H9 (cell line): Measurements from ENCODE around the gene CDK15. TPM values are rescaled to one million over a fixed set of nuclear protein-coding genes. Genes with fewer than 3 reads are reported as not detected.

Experiments
- DNase-seq: peaks from one replicate; pipeline ENCODE4 v3.0.0-alpha.2; 2017
- H2AFZ ChIP-seq: one replicate; pipeline ENCODE4 v1.6.1; 2013; ENCODE audit warnings: mild to moderate bottlenecking, low read length, control low read depth, moderate library complexity
- H2AK5ac ChIP-seq: 2 replicates; pipeline ENCODE4 v1.6.1; 2013; ENCODE audit warnings: low read length, control low read depth, mixed read lengths; ENCODE audit not compliant: insufficient read length
- H2BK120ac ChIP-seq: one replicate; pipeline ENCODE4 v1.6.1; 2013; ENCODE audit warnings: low read depth, mild to moderate bottlenecking, low read length, control low read depth, inconsistent platforms; ENCODE audit not compliant: poor library complexity, severe bottlenecking
- H2BK12ac ChIP-seq: 2 replicates; pipeline ENCODE4 v1.6.1; 2013; ENCODE audit warnings: low read length, control low read depth, mixed read lengths, low read depth; ENCODE audit not compliant: insufficient read length
- H2BK15ac ChIP-seq: 2 replicates; pipeline ENCODE4 v1.6.1; 2013; ENCODE audit warnings: low read depth, low read length, control low read depth
- H2BK20ac ChIP-seq: one replicate; pipeline ENCODE4 v1.6.1; 2013; ENCODE audit warnings: low read depth, mild to moderate bottlenecking, low read length, control low read depth, inconsistent platforms; ENCODE audit not compliant: poor library complexity, severe bottlenecking
- H2BK5ac ChIP-seq: 2 replicates; pipeline ENCODE4 v1.6.1; 2013; ENCODE audit warnings: low read length, control low read depth, mixed read lengths; ENCODE audit not compliant: insufficient read length
- H3K14ac ChIP-seq: 2 replicates; pipeline ENCODE4 v1.6.1; 2013; ENCODE audit warnings: low read length, control low read depth; ENCODE audit not compliant: insufficient read depth
- H3K18ac ChIP-seq: 2 replicates; pipeline ENCODE4 v1.6.1; 2013; ENCODE audit warnings: low read depth, mild to moderate bottlenecking, mixed read lengths, low read length, control low read depth; ENCODE audit not compliant: insufficient read length
- H3K23ac ChIP-seq: 2 replicates; pipeline ENCODE4 v1.6.1; 2013; ENCODE audit warnings: low read length, control low read depth, mixed read lengths, low read depth; ENCODE audit not compliant: insufficient read length
- H3K23me2 ChIP-seq: 2 replicates; pipeline ENCODE4 v1.6.1; 2013; ENCODE audit warnings: low read depth, mild to moderate bottlenecking, mixed read lengths, low read length, control low read depth; ENCODE audit not compliant: insufficient read length, poor library complexity, severe bottlenecking
- H3K27ac ChIP-seq: 2 replicates; pipeline ENCODE4 v1.5.1; 2013; ENCODE audit warnings: low read length, control low read depth, mixed read lengths, low read depth; ENCODE audit not compliant: insufficient read length
- H3K27me3 ChIP-seq: 2 replicates; pipeline ENCODE4 v1.6.1; 2013; ENCODE audit warnings: low read length, control low read depth, inconsistent platforms; ENCODE audit not compliant: insufficient read depth
- H3K4ac ChIP-seq: 2 replicates; pipeline ENCODE4 v1.6.1; 2013; ENCODE audit warnings: low read depth, mild to moderate bottlenecking, control low read depth, inconsistent platforms, low read length, moderate library complexity
- H3K4me1 ChIP-seq: 2 replicates; pipeline ENCODE4 v1.6.1; 2013; ENCODE audit warnings: low read length, control low read depth, inconsistent platforms; ENCODE audit not compliant: insufficient read depth
- H3K4me2 ChIP-seq: 2 replicates; pipeline ENCODE4 v1.6.1; 2013; ENCODE audit warnings: low read length, control low read depth, mixed read lengths; ENCODE audit not compliant: insufficient read length, insufficient read depth
- H3K56ac ChIP-seq: 2 replicates; pipeline ENCODE4 v1.6.1; 2013; ENCODE audit warnings: low read depth, mild to moderate bottlenecking, mixed read lengths, low read length, control low read depth; ENCODE audit not compliant: insufficient read length
- H3K79me1 ChIP-seq: 2 replicates; pipeline ENCODE4 v1.6.1; 2013; ENCODE audit warnings: low read depth, mild to moderate bottlenecking, moderate library complexity, low read length, control low read depth, inconsistent platforms; ENCODE audit not compliant: insufficient read depth, poor library complexity, severe bottlenecking
- H3K79me2 ChIP-seq: 2 replicates; pipeline ENCODE4 v1.6.1; 2013; ENCODE audit warnings: low read length, control low read depth, inconsistent platforms; ENCODE audit not compliant: insufficient read depth
- H3K9ac ChIP-seq: 2 replicates; pipeline ENCODE4 v1.6.1; 2013; ENCODE audit warnings: low read length, control low read depth, mixed read lengths; ENCODE audit not compliant: insufficient read length; ENCODE audit errors: extremely low read depth
- H3K9me3 ChIP-seq: one replicate; pipeline ENCODE4 v1.6.1; 2013; ENCODE audit warnings: low read depth, low read length, inconsistent platforms; ENCODE audit not compliant: control insufficient read depth
- H3T11ph ChIP-seq: one replicate; pipeline ENCODE4 v1.6.1; 2013; ENCODE audit warnings: mild to moderate bottlenecking, low read length, control low read depth, inconsistent platforms
- H4K20me1 ChIP-seq: one replicate; pipeline ENCODE4 v1.6.1; 2013; ENCODE audit not compliant: control insufficient read depth, insufficient read length, insufficient read depth
- H4K5ac ChIP-seq: 2 replicates; pipeline ENCODE4 v1.6.1; 2013; ENCODE audit warnings: low read depth, mild to moderate bottlenecking, mixed read lengths, low read length, control low read depth; ENCODE audit not compliant: insufficient read length
- H4K8ac ChIP-seq: replicated peaks from 2 replicates; pipeline ENCODE4 v1.6.1; 2013; ENCODE audit warnings: low read length, control low read depth, mixed read lengths, low read depth; ENCODE audit not compliant: insufficient read length
- H4K91ac ChIP-seq: 2 replicates; pipeline ENCODE4 v1.6.1; 2013; ENCODE audit warnings: low read depth, mild to moderate bottlenecking, moderate library complexity, mixed read lengths, low read length, control low read depth; ENCODE audit not compliant: insufficient read length
- H3K27ac Mint-ChIP-seq, 3 experiments: 2 replicates in 2 of 3; 3 replicates in 1 of 3; pipeline ENCODE4 v1.8.0; 2020 to 2021; ENCODE audit warnings: mixed read lengths in 3 of 3, mild to moderate bottlenecking in 1 of 3, moderate library complexity in 1 of 3
- H3K27me3 Mint-ChIP-seq: 2 replicates; pipeline ENCODE4 v1.8.0; 2021; ENCODE audit warnings: low read depth, mild to moderate bottlenecking, moderate library complexity, mixed read lengths
- H3K36me3 Mint-ChIP-seq, 3 experiments: 2 replicates in 2 of 3; 3 replicates in 1 of 3; pipeline ENCODE4 v1.8.0; 2020 to 2021; ENCODE audit warnings: low read depth in 3 of 3, mixed read lengths in 3 of 3; ENCODE audit not compliant: insufficient read depth in 1 of 3
- H3K4me1 Mint-ChIP-seq, 2 experiments: 2 replicates each; pipeline ENCODE4 v1.8.0; 2020; ENCODE audit warnings: mixed read lengths in 2 of 2
- H3K4me3 Mint-ChIP-seq, 2 experiments: 2 replicates in 1 of 2; 3 replicates in 1 of 2; pipeline ENCODE4 v1.8.0; 2020 to 2021; ENCODE audit warnings: mild to moderate bottlenecking in 2 of 2, mixed read lengths in 2 of 2, moderate library complexity in 1 of 2
- H3K9me3 Mint-ChIP-seq, 2 experiments: 2 replicates in 1 of 2; 3 replicates in 1 of 2; pipeline ENCODE4 v1.8.0; 2020; ENCODE audit warnings: mild to moderate bottlenecking in 2 of 2, mixed read lengths in 2 of 2, moderate library complexity in 1 of 2
- WGBS: extraction: QIAGEN DNeasy Blood & Tissue Kit; methylation state at CpG from one replicate; pipeline ENCODE4 v1.1.7; 2013; ENCODE audit warnings: missing lambda C conversion rate, low lambda C conversion rate, mixed read lengths; ENCODE audit not compliant: insufficient read length; ENCODE audit errors: extremely low coverage; 5-methylcytosine and 5-hydroxymethylcytosine counted together
- total RNA-seq: library from RNA; stranded (reverse); gene quantifications from 2 replicates; pipeline ENCODE4 v1.2.1, GENCODE V29; 2021
- TF ChIP-seq, protein P1 (sequence below): fragments of 200-600 bp; sonication (generic); conservative IDR thresholded peaks from 3 replicates; pipeline ENCODE4 v1.8.0; 2021; ENCODE audit warnings: antibody characterized with exemption, mild to moderate bottlenecking

CDK15 gene
- total RNA-seq, 1 experiment from 2014 or later, result not detected

GRCh38 chr2:201840726-201841125 is 34.4 kb downstream of the CDK15 start:
- Histone ChIP-seq H3K27me3 (no peaks in the 10 kb centered on the region), H4K8ac (no peak overlapping the region), H3K9me3 (no peaks in the 10 kb centered on the region), H2AK5ac (no peak overlapping the region), H3K18ac (no peak overlapping the region), H3K23ac (no peak overlapping the region), H3K23me2 (no peaks in the 10 kb centered on the region), H2AFZ (no peak overlapping the region), H3K9ac (no peak overlapping the region), H3K4ac (no peak overlapping the region), H2BK5ac (no peak overlapping the region), H2BK120ac (no peak overlapping the region), H3K79me1 (no peaks in the 10 kb centered on the region), H3K4me1 (no peaks in the 10 kb centered on the region), H3K4me2 (no peak overlapping the region), H3K14ac (no peak overlapping the region), H4K20me1 (no peaks in the 10 kb centered on the region), H3K56ac (no peak overlapping the region), H2BK12ac (no peak overlapping the region), H2BK20ac (no peak overlapping the region), H2BK15ac (no peak overlapping the region), H3K79me2 (no peaks in the 10 kb centered on the region), H3K27ac (no peak overlapping the region), H4K5ac (no peak overlapping the region), H4K91ac (no peak overlapping the region), H3T11ph (no peak overlapping the region)
- Mint-ChIP-seq H3K36me3 (peaks cover 4 to 24% (median 8%) of the 10 kb centered on the region in 3 experiments), H3K9me3 (peaks cover 14 to 23% of the 10 kb centered on the region in 2 experiments), H3K27me3 (no peaks in the 10 kb centered on the region; the same call in 1 of the 2 replicates), H3K27ac (no peak overlapping the region), H3K4me3 (no peak overlapping the region), H3K4me1 (peaks cover 17% of the 10 kb centered on the region in 2 experiments)
- TF ChIP-seq, protein P1, sequence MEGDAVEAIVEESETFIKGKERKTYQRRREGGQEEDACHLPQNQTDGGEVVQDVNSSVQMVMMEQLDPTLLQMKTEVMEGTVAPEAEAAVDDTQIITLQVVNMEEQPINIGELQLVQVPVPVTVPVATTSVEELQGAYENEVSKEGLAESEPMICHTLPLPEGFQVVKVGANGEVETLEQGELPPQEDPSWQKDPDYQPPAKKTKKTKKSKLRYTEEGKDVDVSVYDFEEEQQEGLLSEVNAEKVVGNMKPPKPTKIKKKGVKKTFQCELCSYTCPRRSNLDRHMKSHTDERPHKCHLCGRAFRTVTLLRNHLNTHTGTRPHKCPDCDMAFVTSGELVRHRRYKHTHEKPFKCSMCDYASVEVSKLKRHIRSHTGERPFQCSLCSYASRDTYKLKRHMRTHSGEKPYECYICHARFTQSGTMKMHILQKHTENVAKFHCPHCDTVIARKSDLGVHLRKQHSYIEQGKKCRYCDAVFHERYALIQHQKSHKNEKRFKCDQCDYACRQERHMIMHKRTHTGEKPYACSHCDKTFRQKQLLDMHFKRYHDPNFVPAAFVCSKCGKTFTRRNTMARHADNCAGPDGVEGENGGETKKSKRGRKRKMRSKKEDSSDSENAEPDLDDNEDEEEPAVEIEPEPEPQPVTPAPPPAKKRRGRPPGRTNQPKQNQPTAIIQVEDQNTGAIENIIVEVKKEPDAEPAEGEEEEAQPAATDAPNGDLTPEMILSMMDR, result no peak
- DNase-seq, result no peak
- WGBS, result no CpG with 5 or more reads among the region's 1 CpG
